AG20443 (cell line): ENCODE data around the gene ADISSP.
"Not testable (repeated sequence)": the region's sequence is repeated elsewhere in the genome, so short reads cannot be mapped to it uniquely, and the experiment has no call there.

Experiments
- DNase-seq: peaks from one replicate; pipeline ENCODE4 v3.0.0; 2012; ENCODE audit warnings: low spot score, mixed read lengths

ADISSP gene

GRCh38 chr20:3797592-3798372, 30.2 kb upstream of the ADISSP start:
- peak; percentile 27 for DNase-seq

GRCh38 chr20:3797226-3797545, 29.6 kb upstream of the ADISSP start:
- DNase-seq = no peak

- no peak for DNase-seq
Measured at GRCh38 chr20:3796477-3797225, 29.1 kb upstream of the ADISSP start.

- peak; percentile 95 for DNase-seq
Measured at GRCh38 chr20:3795511-3796468, 28.2 kb upstream of the ADISSP start, which contains the start of gene CDC25B. CDC25B (plus strand) TSS chr20:3796310; CDS start chr20:3796532, 222 bp downstream.

DNA sequence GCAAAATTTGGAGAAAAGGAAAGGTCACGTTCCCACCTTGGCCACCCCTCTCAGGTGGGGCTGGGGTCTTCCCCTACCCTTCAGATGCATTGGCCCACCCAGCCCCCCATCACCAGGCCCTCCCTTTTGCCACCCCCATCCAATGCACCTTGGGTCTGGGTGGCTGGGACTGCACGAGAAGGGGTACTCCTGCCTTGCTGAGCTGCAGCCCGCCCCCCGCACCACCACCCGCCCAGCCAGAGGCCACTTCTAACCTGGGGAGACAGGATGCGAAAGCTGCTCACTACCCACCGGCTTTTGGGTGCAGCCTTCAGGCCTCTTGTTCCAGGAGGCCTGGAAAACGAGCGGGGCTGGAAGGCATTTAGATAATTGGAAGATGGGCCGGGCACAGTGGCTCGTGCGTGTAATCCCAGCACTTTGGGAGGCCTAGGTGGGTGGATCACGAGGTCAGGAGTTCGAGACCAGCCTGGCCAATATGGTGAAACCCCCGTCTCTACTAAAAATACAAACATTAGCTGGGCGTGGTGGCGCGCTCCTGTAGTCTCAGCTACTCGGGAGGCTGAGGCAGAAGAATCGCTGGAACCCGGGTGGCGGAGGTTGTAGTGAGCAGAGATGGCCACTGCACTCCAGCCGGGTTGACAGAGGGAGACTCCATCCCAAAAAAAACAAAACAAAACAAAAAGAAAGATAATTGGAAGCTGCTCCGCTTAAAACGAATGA, 27.3 kb upstream of the ADISSP start:
- no peak for DNase-seq

GRCh38 chr20:3794168-3794567, 26.6 kb upstream of the ADISSP start:
- DNase-seq = not testable (repeated sequence)

- DNase-seq = not testable (repeated sequence)
Measured at GRCh38 chr20:3789201-3789600, 21.6 kb upstream of the ADISSP start.

DNA sequence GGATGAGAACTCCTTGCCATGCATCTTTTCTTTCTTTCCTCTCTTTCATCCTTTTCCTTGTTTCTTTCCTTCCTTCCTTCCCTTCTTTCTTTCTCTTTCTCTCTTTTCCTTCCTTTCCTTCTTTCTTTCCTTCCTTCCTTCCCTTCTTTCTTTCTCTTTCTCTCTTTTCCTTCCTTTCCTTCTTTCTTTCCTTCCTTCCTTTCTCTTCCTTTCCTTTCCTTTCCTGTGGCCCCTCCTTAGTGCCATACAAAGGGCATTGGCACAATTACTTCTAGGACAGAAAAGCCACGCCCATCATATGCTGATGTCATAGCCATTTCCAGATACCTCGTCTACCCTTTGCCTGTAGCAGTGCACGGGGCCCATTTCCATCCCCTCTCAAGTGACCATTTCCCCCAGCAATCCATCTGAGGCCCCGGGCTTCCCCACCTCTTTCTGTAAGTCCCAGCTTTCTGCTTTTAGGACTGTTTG, 21.2 kb upstream of the ADISSP start:
- no peak for DNase-seq

GRCh38 chr20:3787324-3788014, 19.9 kb upstream of the ADISSP start:
- no peak for DNase-seq

DNA sequence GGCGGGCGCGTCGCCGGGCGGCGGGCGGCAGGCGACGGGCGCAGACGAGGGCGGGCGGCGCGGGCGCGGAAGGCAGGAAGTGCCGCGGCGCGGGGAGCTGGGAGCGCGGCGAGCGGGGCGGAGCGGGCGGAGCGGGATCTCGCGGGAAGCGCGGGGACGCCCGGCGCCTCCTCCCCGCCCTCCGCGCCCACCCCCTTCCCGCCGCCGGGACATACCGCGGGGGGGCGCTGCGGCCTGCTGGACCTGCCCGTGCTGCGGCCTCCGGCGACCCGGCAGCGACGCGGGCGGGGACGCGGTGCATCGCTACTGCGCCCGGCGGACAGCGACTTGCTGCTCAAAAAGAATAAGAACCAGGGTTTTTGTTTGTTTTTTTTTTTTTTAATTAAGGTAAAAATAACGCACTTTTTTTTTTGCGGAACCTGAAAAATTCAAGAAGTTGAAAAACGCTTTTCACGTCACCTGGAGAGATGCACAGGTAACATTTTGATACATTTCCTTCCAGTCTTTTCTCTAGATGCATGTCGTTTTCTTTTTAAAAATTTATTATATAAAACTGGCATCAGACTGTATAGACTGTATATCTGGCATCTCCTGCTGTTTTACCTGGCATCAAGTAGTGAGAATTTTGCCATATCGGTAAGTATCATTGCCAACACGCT, 19.2 kb upstream of the ADISSP start, which contains the start of gene CENPB:
TSS of gene CENPB (minus strand) at position 76 of the 659 bp plus-strand sequence. CDS start 257 bp downstream, outside the sequence.
- peak; percentile 96 for DNase-seq

DNA sequence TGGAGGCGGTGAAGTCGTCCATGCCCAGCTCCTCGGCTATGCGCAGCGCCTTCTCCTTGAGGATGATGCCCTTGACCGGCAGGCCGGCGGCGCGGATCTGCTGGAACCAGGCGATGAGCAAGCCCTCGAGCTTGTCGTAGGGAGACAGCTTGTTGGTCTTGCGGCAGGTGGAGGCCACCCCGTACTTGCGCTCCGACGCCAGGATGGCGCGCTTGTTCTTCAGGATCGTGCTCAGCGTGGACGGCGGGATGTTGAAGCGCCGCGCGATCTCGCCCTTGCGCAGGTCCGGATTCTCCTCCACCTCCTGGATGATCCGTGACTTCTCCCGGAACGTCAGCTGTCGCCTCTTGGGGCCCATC, 18.6 kb upstream of the ADISSP start:
- DNase-seq = peak; percentile 53

GRCh38 chr20:3785240-3786125, 17.9 kb upstream of the ADISSP start:
- DNase-seq = peak; percentile 20

- DNase-seq = no peak
Measured at GRCh38 chr20:3784863-3785239, 17.3 kb upstream of the ADISSP start.

- DNase-seq = peak; percentile 16
Measured at GRCh38 chr20:3784216-3784853, 16.8 kb upstream of the ADISSP start.

DNA sequence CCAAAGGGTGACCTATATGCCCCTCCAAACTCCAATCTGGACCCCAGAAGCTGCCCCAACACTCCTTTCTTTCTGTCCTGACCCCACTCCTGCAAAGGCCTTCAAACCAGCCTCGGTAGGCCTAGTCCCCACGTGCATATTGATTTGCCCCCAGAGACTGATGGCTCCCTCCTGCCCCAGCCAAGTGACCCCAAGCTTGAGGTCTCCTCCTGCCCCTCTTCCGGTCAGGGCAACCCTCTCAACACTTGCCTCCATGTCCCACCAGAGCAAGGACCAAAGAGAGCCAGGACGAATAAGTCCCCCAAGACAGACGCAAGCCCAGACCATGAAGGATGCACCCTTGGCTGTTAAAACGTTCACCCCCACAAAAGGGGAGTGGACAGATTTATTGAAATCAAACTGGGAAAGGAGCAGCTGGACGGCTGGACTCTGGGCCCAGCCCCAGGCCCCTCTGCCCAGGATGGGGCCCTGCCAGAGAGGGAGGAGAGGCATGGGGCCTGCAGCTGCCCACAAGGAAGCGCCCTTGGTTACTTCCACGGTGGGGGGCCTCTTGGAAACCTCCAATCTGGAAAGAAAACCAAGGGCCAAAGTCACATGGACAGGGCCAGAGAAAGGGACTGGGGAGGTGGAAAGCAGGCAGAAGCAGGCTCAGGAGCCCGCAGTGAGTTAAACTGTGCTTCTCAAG, 16.1 kb upstream of the ADISSP start:
- DNase-seq = no peak

- no peak for DNase-seq
Measured at GRCh38 chr20:3783068-3783489, 15.5 kb upstream of the ADISSP start.

DNA sequence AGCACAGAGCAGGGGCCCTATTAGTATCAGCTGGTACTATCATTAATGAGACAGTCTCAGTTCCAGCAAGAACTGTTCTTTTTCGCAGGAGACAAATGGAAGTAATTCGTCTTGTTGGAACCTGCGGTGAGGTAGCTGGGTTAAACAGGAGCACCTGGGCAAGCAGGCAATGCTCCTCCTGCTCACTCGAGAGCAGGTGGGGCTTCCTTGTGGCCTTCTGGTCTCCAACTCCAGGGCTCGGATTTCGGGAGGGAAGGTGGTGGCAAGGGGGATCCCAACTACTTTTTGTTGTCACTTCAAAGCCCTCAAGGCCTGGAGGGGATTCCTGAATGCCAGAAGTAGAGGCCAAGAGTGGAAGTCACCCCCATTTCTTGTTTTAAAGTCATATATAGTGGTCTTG, 15.0 kb upstream of the ADISSP start:
- DNase-seq = no peak
